IPS DF 4.7 (cell line): ENCODE results near the gene AGAP2.

ENCODE experiments used
- DNase-seq: peaks from one replicate; pipeline ENCODE4 v3.0.0-alpha.2; 2013; ENCODE audit warnings: low spot score; ENCODE audit errors: extremely low read depth

The AGAP2 gene

GRCh38 chr12:57767876-57768275 is 29.3 kb upstream of the AGAP2 start:
- DNase-seq: no peak

GRCh38 chr12:57767305-57767698 is 28.8 kb upstream of the AGAP2 start:
- no peak for DNase-seq

- DNase-seq: no peak
Observed at GRCh38 chr12:57766464-57767304, 28.1 kb upstream of the AGAP2 start, which contains the start of gene CYP27B1. Gene CYP27B1 (minus strand): TSS chr12:57767078. CDS start chr12:57767041, 37 bp downstream.

GRCh38 chr12:57765698-57766463 is 27.3 kb upstream of the AGAP2 start:
- DNase-seq: no peak

GRCh38 chr12:57765003-57765697 is 26.6 kb upstream of the AGAP2 start:
- DNase-seq: no peak

- DNase-seq: no peak
Observed at GRCh38 chr12:57764662-57765002, 26.1 kb upstream of the AGAP2 start.

- no peak for DNase-seq
Observed at GRCh38 chr12:57763881-57764661, 25.5 kb upstream of the AGAP2 start.

- DNase-seq: no peak
Observed at GRCh38 chr12:57762463-57762862, 23.9 kb upstream of the AGAP2 start.

- no peak for DNase-seq
Observed at GRCh38 chr12:57761391-57761998, 23.0 kb upstream of the AGAP2 start.

- no peak for DNase-seq
Observed at GRCh38 chr12:57760347-57760982, 21.9 kb upstream of the AGAP2 start.

GRCh38 chr12:57759360-57759980 is 20.9 kb upstream of the AGAP2 start:
- DNase-seq: no peak

GRCh38 chr12:57758552-57759359 is 20.2 kb upstream of the AGAP2 start:
- DNase-seq: no peak

- DNase-seq: no peak
Observed at GRCh38 chr12:57757771-57758170, 19.2 kb upstream of the AGAP2 start.

GRCh38 chr12:57756406-57757341 is 18.1 kb upstream of the AGAP2 start:
- no peak for DNase-seq

- no peak for DNase-seq
Observed at GRCh38 chr12:57755454-57756372, 17.2 kb upstream of the AGAP2 start.

- no peak for DNase-seq
Observed at GRCh38 chr12:57755194-57755453, 16.6 kb upstream of the AGAP2 start.
